Thyroid gland (tissue), 4 donors: ENCODE data around the gene PEPD. TPM values are rescaled to one million over a fixed set of nuclear protein-coding genes. Genes with fewer than 3 reads are reported as not detected.

Source experiments
- DNase-seq, 2 donors: peaks; one replicate each; pipeline ENCODE4 v3.0.0-alpha.2; 2019
- H3K27ac ChIP-seq, 3 donors: fragments of 200-600 bp; sonication (generic); 1 replicate in 2 of 3; 2 replicates in 1 of 3; pipeline ENCODE4 v1.5.1; 2016 to 2019; ENCODE audit warnings: mild to moderate bottlenecking in 1 of 3, moderate library complexity in 1 of 3
- H3K27me3 ChIP-seq: fragments of 200-600 bp; sonication (generic); one replicate; pipeline ENCODE4 v1.5.1; 2019
- H3K36me3 ChIP-seq, 2 donors: fragments of 200-600 bp; sonication (generic); one replicate each; pipeline ENCODE4 v1.5.1; 2016 to 2019
- H3K4me1 ChIP-seq, 2 donors: fragments of 200-600 bp; sonication (generic); one replicate each; pipeline ENCODE4 v1.5.1; 2017 to 2019
- H3K4me3 ChIP-seq, 3 donors: fragments of 200-600 bp; sonication (generic); replicated peaks in 1 of 3; 1 replicate in 2 of 3; 2 replicates in 1 of 3; pipeline ENCODE4 v1.5.1; 2016; ENCODE audit warnings: mild to moderate bottlenecking in 1 of 3
- H3K9me3 ChIP-seq: fragments of 200-600 bp; sonication (generic); one replicate; pipeline ENCODE4 v1.5.1; 2017
- POLR2A ChIP-seq, 2 donors: fragments of 450-650 bp; IDR thresholded peaks; one replicate each; pipeline ENCODE4 v1.6.1; 2017; ENCODE audit warnings: antibody characterized with exemption in 2 of 2, mild to moderate bottlenecking in 2 of 2, moderate library complexity in 1 of 2
- WGBS, 2 donors: methylation state at CpG; one replicate each; pipeline ENCODE4 v1.1.5; 2017; 5-methylcytosine and 5-hydroxymethylcytosine counted together
- intact Hi-C: fragments of 100-400 bp; cut with DNase I; formaldehyde crosslinking; loops from one replicate; pipeline ENCODE4 v1.15.1; 2023
- total RNA-seq, 4 donors: library from RNA; depleted of rRNA; stranded (reverse); fragments of >200 nt; gene quantifications; one replicate each; pipeline ENCODE4 v1.2.3, GENCODE V29; 2016
- TF ChIP-seq, protein P1 (sequence below), 6 experiments: fragments of 200-600 bp in 3 of 6; fragments of 450-650 bp in 3 of 6; sonication (generic) in 3 of 6; IDR thresholded peaks; one replicate each; pipeline ENCODE4 v1.5.1; 2016 to 2019; ENCODE audit warnings: antibody characterized with exemption in 6 of 6, mild to moderate bottlenecking in 2 of 6, inconsistent platforms in 1 of 6, moderate library complexity in 1 of 6

PEPD gene
- total RNA-seq, 4 donors from 2014 or later, result 76.8 to 121 (median 102) TPM

DNA sequence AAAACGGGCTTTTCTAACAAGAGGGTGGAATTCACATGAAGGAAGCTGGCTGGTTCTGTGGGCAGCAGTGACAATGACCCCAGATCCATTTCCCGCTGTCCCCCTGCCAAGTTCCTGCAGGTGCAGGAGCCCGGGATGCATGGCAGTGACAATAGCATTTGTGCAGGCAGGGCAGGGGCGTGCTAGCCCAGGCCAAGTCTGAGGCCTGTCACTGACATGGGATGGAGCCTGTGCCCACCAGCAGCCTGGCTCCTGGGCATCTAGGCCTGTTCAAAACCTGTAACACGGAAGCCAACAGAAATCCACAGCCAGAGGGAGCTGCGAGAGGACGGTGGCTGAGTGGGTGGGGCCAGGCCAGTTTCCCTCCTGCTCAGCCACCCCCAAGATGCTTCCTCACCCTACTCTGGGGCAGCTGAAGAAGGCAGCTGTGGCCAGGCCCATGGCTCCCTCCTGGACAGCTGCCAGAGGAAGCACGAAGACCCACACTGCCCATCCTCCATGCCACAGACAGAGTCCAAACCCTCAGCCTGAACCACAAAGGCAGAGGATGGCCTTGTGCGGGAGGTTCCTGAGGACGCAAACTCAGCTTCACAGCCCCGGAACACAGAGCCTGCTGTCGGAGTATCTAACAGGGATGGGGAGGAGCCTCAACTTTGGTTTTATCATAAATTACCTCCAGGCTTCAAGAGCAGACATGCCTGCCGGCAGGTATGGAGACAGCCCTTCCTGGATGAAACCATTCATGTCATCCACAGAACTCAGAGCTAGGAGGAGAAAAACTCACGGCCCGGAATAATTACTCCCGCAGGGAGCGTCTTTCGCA, 74.0 kb downstream of the PEPD start:
- Histone ChIP-seq H3K9me3 (no peaks in the 10 kb centered on the region), H3K27me3 (no peaks in the 10 kb centered on the region), H3K36me3 (no peaks in the 10 kb centered on the region), H3K4me3 (no peak overlapping the region), H3K4me1 (no peaks in the 10 kb centered on the region), H3K27ac (no peak overlapping the region)
- no peak for TF ChIP-seq POLR2A (IDR thresholded peaks at IDR 0.05)
- TF ChIP-seq, protein P1, sequence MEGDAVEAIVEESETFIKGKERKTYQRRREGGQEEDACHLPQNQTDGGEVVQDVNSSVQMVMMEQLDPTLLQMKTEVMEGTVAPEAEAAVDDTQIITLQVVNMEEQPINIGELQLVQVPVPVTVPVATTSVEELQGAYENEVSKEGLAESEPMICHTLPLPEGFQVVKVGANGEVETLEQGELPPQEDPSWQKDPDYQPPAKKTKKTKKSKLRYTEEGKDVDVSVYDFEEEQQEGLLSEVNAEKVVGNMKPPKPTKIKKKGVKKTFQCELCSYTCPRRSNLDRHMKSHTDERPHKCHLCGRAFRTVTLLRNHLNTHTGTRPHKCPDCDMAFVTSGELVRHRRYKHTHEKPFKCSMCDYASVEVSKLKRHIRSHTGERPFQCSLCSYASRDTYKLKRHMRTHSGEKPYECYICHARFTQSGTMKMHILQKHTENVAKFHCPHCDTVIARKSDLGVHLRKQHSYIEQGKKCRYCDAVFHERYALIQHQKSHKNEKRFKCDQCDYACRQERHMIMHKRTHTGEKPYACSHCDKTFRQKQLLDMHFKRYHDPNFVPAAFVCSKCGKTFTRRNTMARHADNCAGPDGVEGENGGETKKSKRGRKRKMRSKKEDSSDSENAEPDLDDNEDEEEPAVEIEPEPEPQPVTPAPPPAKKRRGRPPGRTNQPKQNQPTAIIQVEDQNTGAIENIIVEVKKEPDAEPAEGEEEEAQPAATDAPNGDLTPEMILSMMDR (IDR thresholded peaks at IDR 0.05), result no peak
- 84 to 93% methylated on average over 11 to 16 of the region's 18 CpGs for WGBS, 2 donors
- intact Hi-C loops, result no loop called here
- DNase-seq, result no peak

DNA sequence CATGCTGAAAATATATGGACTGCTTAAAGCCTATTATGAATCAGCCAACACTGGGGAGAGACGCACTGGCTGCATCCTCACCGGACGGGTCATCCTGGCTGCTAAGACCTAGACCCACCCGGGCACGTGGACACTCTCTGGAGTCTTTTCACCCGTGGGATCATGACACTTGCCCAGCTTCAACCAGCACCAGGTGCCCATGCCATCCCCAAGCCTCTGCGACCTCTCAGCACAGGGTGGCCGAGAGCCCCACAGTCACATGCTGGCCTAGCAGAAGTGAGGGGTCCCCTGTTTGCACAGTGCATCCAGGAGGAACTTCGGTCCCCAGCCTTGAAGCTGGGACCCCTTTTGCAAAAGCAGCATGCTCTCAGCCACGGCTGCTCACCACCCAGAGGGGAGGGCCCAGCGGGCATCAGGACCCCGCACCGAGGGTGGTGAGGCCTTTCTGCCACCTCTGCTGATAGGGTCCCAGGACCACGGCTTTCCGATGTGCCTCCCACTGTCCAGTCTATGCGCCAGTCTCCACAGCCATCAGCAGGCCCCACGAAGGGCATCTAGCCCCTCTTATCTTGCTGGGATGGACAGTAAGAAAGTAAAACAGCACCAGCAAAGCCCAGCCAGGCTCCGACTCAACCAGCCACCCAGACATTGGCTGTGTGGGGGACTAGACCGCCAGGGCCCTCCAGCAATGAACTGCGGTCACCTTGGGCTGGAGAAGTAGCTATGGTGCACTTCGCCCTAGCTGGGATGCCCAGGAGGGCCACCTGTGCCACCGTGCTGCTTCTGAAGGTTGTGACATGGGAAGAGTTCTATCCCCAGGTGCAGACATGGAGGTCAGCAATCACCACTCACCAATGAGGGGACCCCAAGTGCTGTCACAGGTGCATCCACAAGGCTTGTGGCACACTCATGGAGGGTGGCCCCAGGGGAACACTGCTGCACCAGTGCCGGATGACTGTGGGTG, 75.0 kb downstream of the PEPD start:
- Histone ChIP-seq H3K36me3 (no peaks in the 10 kb centered on the region), H3K4me3 (no peak overlapping the region), H3K27me3 (no peaks in the 10 kb centered on the region), H3K4me1 (no peaks in the 10 kb centered on the region), H3K27ac (no peak overlapping the region), H3K9me3 (no peaks in the 10 kb centered on the region)
- no peak for DNase-seq
- TF ChIP-seq POLR2A (IDR thresholded peaks at IDR 0.05), result no peak
- TF ChIP-seq, protein P1 (IDR thresholded peaks at IDR 0.05), result no peak
- 93 to 94% methylated on average over 14 to 23 of the region's 23 CpGs for WGBS, 2 donors
- intact Hi-C loops, result no loop called here

DNA sequence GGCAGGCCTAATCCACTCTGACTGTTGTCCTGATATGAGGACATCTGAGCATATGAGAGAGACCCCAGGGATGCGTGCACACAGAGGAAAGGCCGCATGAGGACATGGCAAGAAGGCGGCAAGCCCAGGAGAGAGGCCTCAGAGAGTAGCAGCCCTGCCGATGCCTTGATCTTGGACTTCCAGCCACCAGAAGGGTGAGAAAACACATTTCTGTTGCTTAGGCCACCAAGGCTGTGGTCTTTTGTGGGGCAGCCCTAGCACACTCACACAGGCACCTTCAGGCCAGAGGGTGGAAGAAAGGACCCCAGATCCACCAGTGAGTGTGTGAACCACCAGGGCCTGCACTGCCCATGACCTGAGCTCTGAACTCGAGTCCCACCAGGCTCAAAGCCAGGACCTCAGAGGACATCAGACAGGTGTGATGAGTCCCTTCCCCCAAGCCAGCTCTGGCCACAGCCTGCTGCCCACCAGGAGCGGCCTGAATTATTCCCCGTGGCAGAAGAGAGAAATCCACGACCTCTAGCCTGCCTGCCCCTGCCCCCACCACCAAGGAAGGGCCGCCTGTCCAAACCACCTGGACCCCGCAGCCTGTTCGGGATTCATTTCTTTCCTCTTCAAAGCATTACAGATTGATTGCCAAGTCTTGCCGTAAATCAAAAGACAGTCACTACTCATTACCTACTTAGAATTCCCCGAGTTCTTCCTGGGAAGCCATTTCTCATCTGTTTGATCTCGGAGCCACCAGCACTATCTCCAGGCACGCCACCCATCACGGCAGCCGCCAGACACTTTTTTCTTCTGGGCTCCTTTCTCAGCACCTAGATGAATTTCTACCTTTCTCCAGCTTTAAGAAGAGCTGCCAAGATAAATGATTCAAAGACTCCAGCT, 75.9 kb downstream of the PEPD start:
- Histone ChIP-seq H3K36me3 (no peaks in the 10 kb centered on the region), H3K27ac (no peak overlapping the region), H3K4me1 (no peaks in the 10 kb centered on the region), H3K4me3 (no peak overlapping the region), H3K27me3 (no peaks in the 10 kb centered on the region), H3K9me3 (no peaks in the 10 kb centered on the region)
- intact Hi-C loops, result no loop called here
- no peak for DNase-seq
- 91% methylated on average over 16 of the region's 17 CpGs for WGBS, 2 donors
- TF ChIP-seq POLR2A (IDR thresholded peaks at IDR 0.05), result no peak
- TF ChIP-seq, protein P1 (IDR thresholded peaks at IDR 0.05), result no peak

DNA sequence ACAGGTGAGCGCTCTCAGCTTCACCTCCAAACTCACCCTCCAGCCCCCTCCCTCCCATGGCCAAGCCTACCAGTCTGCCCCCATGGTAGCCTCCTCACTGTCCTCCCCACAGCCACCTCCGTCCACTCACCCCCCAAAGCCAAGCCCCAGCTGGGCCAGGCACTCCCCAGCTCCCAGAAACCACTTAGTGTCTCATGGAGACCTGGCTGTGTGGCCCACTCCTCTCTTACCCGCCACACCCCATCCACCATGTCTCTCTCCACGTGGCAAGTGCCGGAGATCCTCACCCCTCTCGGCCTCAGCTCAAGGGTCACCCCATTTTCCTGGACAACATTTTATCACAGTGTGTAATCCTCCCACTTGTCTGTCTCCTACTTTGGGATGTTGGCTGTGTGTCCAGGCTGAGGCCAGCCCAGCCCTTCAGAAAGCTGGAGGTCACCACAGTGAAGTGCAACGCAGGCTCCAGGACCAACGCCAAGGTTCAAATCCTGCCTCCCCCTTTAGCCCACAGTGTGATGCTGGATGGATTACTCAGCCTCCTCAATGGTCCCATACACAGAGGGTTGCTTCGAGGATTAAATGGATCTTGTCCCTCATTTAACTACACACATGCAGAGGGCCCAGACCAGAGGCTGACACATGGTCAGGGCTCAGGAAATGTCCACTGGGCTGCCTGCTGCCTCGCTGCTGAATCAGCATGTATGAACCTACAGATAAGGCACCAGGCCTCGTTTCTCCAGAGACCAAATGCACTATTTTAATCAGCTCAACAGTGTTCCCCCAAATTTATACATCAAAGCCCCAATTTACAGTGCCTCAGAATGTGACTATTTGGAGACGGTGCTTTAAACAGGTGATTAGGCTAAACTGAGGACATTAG, 76.8 kb downstream of the PEPD start:
- TF ChIP-seq, protein P1 (IDR thresholded peaks at IDR 0.05), result no peak
- no peak for TF ChIP-seq POLR2A (IDR thresholded peaks at IDR 0.05)
- intact Hi-C loops, result no loop called here
- H3K36me3 ChIP-seq, result no peaks in the 10 kb centered on the region
- WGBS, 2 donors, result 89 to 95% methylated on average over 11 to 12 of the region's 12 CpGs
- no peaks in the 10 kb centered on the region for H3K27me3 ChIP-seq
- no peaks in the 10 kb centered on the region for H3K9me3 ChIP-seq
- DNase-seq, result no peak
- no peak overlapping the region for H3K27ac ChIP-seq
- H3K4me1 ChIP-seq, result no peaks in the 10 kb centered on the region
- H3K4me3 ChIP-seq, result no peak overlapping the region
